OCI-LY7 (cell line): ENCODE data around the gene CTNNA3. TPM values are rescaled to one million over a fixed set of nuclear protein-coding genes. Genes with fewer than 3 reads are reported as not detected.

Experiments
- BruUV-seq: library from RNA; stranded (reverse); fragments of 400-500 nt; replicated peaks from 2 replicates; lab custom pipeline; 2021; lab: Mats Ljungman, UMichigan
- CTCF ChIA-PET: fragments of 300-600 bp; sonication (Branson Sonifier 250); formaldehyde crosslinking; loops from one replicate; lab custom pipeline; 2022; ENCODE audit warnings: antibody characterized with exemption; ENCODE audit not compliant: unreplicated experiment; lab: Charles Lee
- POLR2A ChIA-PET: fragments of 300-600 bp; sonication (Branson Sonifier 250); formaldehyde crosslinking; loops from one replicate; lab custom pipeline; 2022; ENCODE audit warnings: antibody characterized with exemption; lab: Charles Lee
- DNase-seq: peaks from one replicate; pipeline ENCODE4 v3.0.0-alpha.2; 2015; ENCODE audit warnings: low spot score
- H2AFZ ChIP-seq: fragments of 200-600 bp; sonication (generic), shearing (Covaris generic); 2 replicates; pipeline ENCODE4 v1.6.1; 2014; ENCODE audit warnings: mild to moderate bottlenecking, antibody characterized with exemption, low read length, moderate library complexity
- H3K27ac ChIP-seq: fragments of 200-600 bp; sonication (generic); 2 replicates; pipeline ENCODE4 v1.5.1; 2014; ENCODE audit warnings: mixed run types, low read depth, mild to moderate bottlenecking, moderate library complexity, low read length, inconsistent platforms; ENCODE audit not compliant: poor library complexity, severe bottlenecking
- H3K36me3 ChIP-seq: fragments of 200-600 bp; sonication (generic); 2 replicates; pipeline ENCODE4 v1.6.1; 2014; ENCODE audit warnings: mild to moderate bottlenecking, antibody characterized with exemption, low read length, moderate library complexity, mixed read lengths; ENCODE audit not compliant: insufficient read depth
- H3K4me1 ChIP-seq: fragments of 200-600 bp; sonication (generic); 2 replicates; pipeline ENCODE4 v1.5.1; 2014; ENCODE audit warnings: mild to moderate bottlenecking, low read length; ENCODE audit not compliant: insufficient read depth, poor library complexity, severe bottlenecking
- H3K4me2 ChIP-seq: fragments of 200-600 bp; sonication (generic); 2 replicates; pipeline ENCODE4 v1.6.1; 2014; ENCODE audit warnings: mild to moderate bottlenecking, low read length
- H3K4me3 ChIP-seq: fragments of 200-600 bp; sonication (generic); 2 replicates; pipeline ENCODE4 v1.5.1; 2014; ENCODE audit warnings: mild to moderate bottlenecking, low read depth, low read length; ENCODE audit not compliant: poor library complexity, severe bottlenecking
- H3K79me2 ChIP-seq: fragments of 200-600 bp; sonication (generic); 2 replicates; pipeline ENCODE4 v1.6.1; 2016; ENCODE audit warnings: low read depth, mild to moderate bottlenecking, low read length, moderate library complexity, mixed read lengths; ENCODE audit not compliant: insufficient read depth
- H3K9me2 ChIP-seq: fragments of 200-600 bp; sonication (generic); 2 replicates; pipeline ENCODE4 v1.6.1; 2016; ENCODE audit warnings: mild to moderate bottlenecking, low read length, mixed read lengths; ENCODE audit not compliant: insufficient read depth
- H3K9me3 ChIP-seq: fragments of 200-600 bp; sonication (generic); 2 replicates; pipeline ENCODE4 v1.6.1; 2014; ENCODE audit warnings: mild to moderate bottlenecking, mixed run types, low read length, mixed read lengths
- H4K20me1 ChIP-seq: fragments of 200-600 bp; sonication (generic); 2 replicates; pipeline ENCODE4 v1.6.1; 2014; ENCODE audit warnings: mild to moderate bottlenecking, antibody characterized with exemption, low read length, moderate library complexity, mixed read lengths; ENCODE audit not compliant: insufficient read depth
- CTCF ChIP-seq: fragments of 200-600 bp; sonication (generic); conservative IDR thresholded peaks from 2 replicates; pipeline ENCODE4 v1.5.1; 2014; ENCODE audit warnings: mild to moderate bottlenecking, antibody characterized with exemption, low read length, moderate library complexity, mixed read lengths
- EZH2phosphoT487 ChIP-seq: fragments of 200-600 bp; sonication (generic); IDR thresholded peaks from 2 replicates; pipeline ENCODE4 v1.6.1; 2018; ENCODE audit warnings: low read depth, borderline replicate concordance, mild to moderate bottlenecking, mixed run types, antibody characterized with exemption, low read length, moderate library complexity, mixed read lengths
- intact Hi-C: fragments of 100-400 bp; cut with micrococcal nuclease; formaldehyde crosslinking; loops from one replicate; pipeline ENCODE4 v1.10.0; 2022; ENCODE audit not compliant: unreplicated experiment
- total RNA-seq, 2 experiments: library from RNA; depleted of rRNA in 1 of 2; stranded (reverse); fragments of >200 nt in 1 of 2; shearing (Covaris generic) in 1 of 2; gene quantifications; 2 replicates each; pipeline ENCODE4 v1.2.3, GENCODE V29; 2014 to 2022

The CTNNA3 gene
- total RNA-seq, 2 experiments from 2014 or later: not detected

DNA sequence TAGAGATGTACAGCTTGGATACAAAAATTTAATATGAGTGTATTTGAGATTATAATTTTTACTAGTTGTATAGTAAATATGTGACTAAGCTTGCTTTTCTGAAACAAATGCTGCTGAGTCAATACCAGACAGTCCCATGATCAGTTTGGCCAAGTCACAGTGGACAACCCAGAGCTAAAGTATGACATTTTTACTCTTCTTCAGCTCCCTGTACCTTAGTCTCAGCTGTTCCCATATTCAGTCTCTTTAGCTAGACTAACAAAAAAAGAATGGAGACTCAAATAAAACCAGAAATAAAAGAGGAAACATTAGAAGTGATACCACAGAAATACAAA, 189.3 kb downstream of the CTNNA3 start:
- ChIA-PET CTCF (no interaction called here), POLR2A (interaction anchor here (0.9 kb wide), 1 partner anchor 14 kb away, joined by 3 read pairs; no protein-coding TSS in a partner anchor)
- H3K4me3 ChIP-seq: no peak overlapping the region
- no peak for DNase-seq
- no peaks in the 10 kb centered on the region for H4K20me1 ChIP-seq
- no peaks in the 10 kb centered on the region for H3K9me2 ChIP-seq
- no peaks in the 10 kb centered on the region for H3K4me1 ChIP-seq
- H2AFZ ChIP-seq: no peak overlapping the region
- no peak overlapping the region for H3K4me2 ChIP-seq
- H3K27ac ChIP-seq: no peak overlapping the region
- intact Hi-C loops: no loop called here
- no peaks in the 10 kb centered on the region for H3K36me3 ChIP-seq
- H3K79me2 ChIP-seq: no peaks in the 10 kb centered on the region
- no TSS peak for BruUV-seq
- no peaks in the 10 kb centered on the region for H3K9me3 ChIP-seq
- no peak for TF ChIP-seq CTCF
- TF ChIP-seq EZH2phosphoT487: no peak

GRCh38 chr10:67506083-67506756, 189.8 kb downstream of the CTNNA3 start:
- H3K36me3 ChIP-seq: no peaks in the 10 kb centered on the region
- no peak overlapping the region for H3K4me2 ChIP-seq
- no peaks in the 10 kb centered on the region for H3K9me3 ChIP-seq
- no peaks in the 10 kb centered on the region for H3K4me1 ChIP-seq
- BruUV-seq: no TSS peak
- POLR2A ChIA-PET: interaction anchor here (0.6 to 0.9 kb wide), 2 partner anchors 14 to 28 kb away, joined by 3 to 4 read pairs; no protein-coding TSS in a partner anchor
- intact Hi-C loops: no loop called here
- H4K20me1 ChIP-seq: no peaks in the 10 kb centered on the region
- H3K9me2 ChIP-seq: no peaks in the 10 kb centered on the region
- no peak overlapping the region for H3K4me3 ChIP-seq
- no peak overlapping the region for H3K27ac ChIP-seq
- H3K79me2 ChIP-seq: no peaks in the 10 kb centered on the region
- no peak for DNase-seq
- TF ChIP-seq EZH2phosphoT487 (no peak), CTCF (no peak)
- no peak overlapping the region for H2AFZ ChIP-seq
- CTCF ChIA-PET: no interaction called here

- Histone ChIP-seq H3K79me2 (no peaks in the 10 kb centered on the region), H3K4me1 (no peaks in the 10 kb centered on the region), H3K4me2 (no peak overlapping the region), H3K9me3 (no peaks in the 10 kb centered on the region), H2AFZ (no peak overlapping the region), H3K4me3 (no peak overlapping the region), H3K27ac (no peak overlapping the region), H3K9me2 (no peaks in the 10 kb centered on the region), H4K20me1 (no peaks in the 10 kb centered on the region), H3K36me3 (no peaks in the 10 kb centered on the region)
- ChIA-PET CTCF (no interaction called here), POLR2A (interaction anchor here (0.7 kb wide), 3 partner anchors 14 to 63 kb away, joined by 3 to 4 read pairs (median 3); no protein-coding TSS in a partner anchor)
- intact Hi-C loops: no loop called here
- no peak for TF ChIP-seq EZH2phosphoT487
- no peak for TF ChIP-seq CTCF
- BruUV-seq: no TSS peak
- DNase-seq: no peak
These were observed 203.5 kb downstream of the CTNNA3 start for GRCh38 chr10:67492317-67493019.
